OCI-LY7 (cell line): ENCODE results near the gene SLC27A5. TPM values are rescaled to one million over a fixed set of nuclear protein-coding genes. Genes with fewer than 3 reads are reported as not detected.

Source experiments
- BruUV-seq: library from RNA; stranded (reverse); fragments of 400-500 nt; replicated peaks from 2 replicates; lab custom pipeline; 2021; lab: Mats Ljungman, UMichigan
- CTCF ChIA-PET: fragments of 300-600 bp; sonication (Branson Sonifier 250); formaldehyde crosslinking; loops from one replicate; lab custom pipeline; 2022; ENCODE audit warnings: antibody characterized with exemption; ENCODE audit not compliant: unreplicated experiment; lab: Charles Lee
- POLR2A ChIA-PET: fragments of 300-600 bp; sonication (Branson Sonifier 250); formaldehyde crosslinking; loops from one replicate; lab custom pipeline; 2022; ENCODE audit warnings: antibody characterized with exemption; lab: Charles Lee
- DNase-seq: peaks from one replicate; pipeline ENCODE4 v3.0.0-alpha.2; 2015; ENCODE audit warnings: low spot score
- H2AFZ ChIP-seq: fragments of 200-600 bp; sonication (generic), shearing (Covaris generic); 2 replicates; pipeline ENCODE4 v1.6.1; 2014; ENCODE audit warnings: mild to moderate bottlenecking, antibody characterized with exemption, low read length, moderate library complexity
- H3K27ac ChIP-seq: fragments of 200-600 bp; sonication (generic); 2 replicates; pipeline ENCODE4 v1.5.1; 2014; ENCODE audit warnings: mixed run types, low read depth, mild to moderate bottlenecking, moderate library complexity, low read length, inconsistent platforms; ENCODE audit not compliant: poor library complexity, severe bottlenecking
- H3K36me3 ChIP-seq: fragments of 200-600 bp; sonication (generic); 2 replicates; pipeline ENCODE4 v1.6.1; 2014; ENCODE audit warnings: mild to moderate bottlenecking, antibody characterized with exemption, low read length, moderate library complexity, mixed read lengths; ENCODE audit not compliant: insufficient read depth
- H3K4me1 ChIP-seq: fragments of 200-600 bp; sonication (generic); 2 replicates; pipeline ENCODE4 v1.5.1; 2014; ENCODE audit warnings: mild to moderate bottlenecking, low read length; ENCODE audit not compliant: insufficient read depth, poor library complexity, severe bottlenecking
- H3K4me2 ChIP-seq: fragments of 200-600 bp; sonication (generic); 2 replicates; pipeline ENCODE4 v1.6.1; 2014; ENCODE audit warnings: mild to moderate bottlenecking, low read length
- H3K4me3 ChIP-seq: fragments of 200-600 bp; sonication (generic); 2 replicates; pipeline ENCODE4 v1.5.1; 2014; ENCODE audit warnings: mild to moderate bottlenecking, low read depth, low read length; ENCODE audit not compliant: poor library complexity, severe bottlenecking
- H3K79me2 ChIP-seq: fragments of 200-600 bp; sonication (generic); 2 replicates; pipeline ENCODE4 v1.6.1; 2016; ENCODE audit warnings: low read depth, mild to moderate bottlenecking, low read length, moderate library complexity, mixed read lengths; ENCODE audit not compliant: insufficient read depth
- H3K9me2 ChIP-seq: fragments of 200-600 bp; sonication (generic); 2 replicates; pipeline ENCODE4 v1.6.1; 2016; ENCODE audit warnings: mild to moderate bottlenecking, low read length, mixed read lengths; ENCODE audit not compliant: insufficient read depth
- H3K9me3 ChIP-seq: fragments of 200-600 bp; sonication (generic); 2 replicates; pipeline ENCODE4 v1.6.1; 2014; ENCODE audit warnings: mild to moderate bottlenecking, mixed run types, low read length, mixed read lengths
- H4K20me1 ChIP-seq: fragments of 200-600 bp; sonication (generic); 2 replicates; pipeline ENCODE4 v1.6.1; 2014; ENCODE audit warnings: mild to moderate bottlenecking, antibody characterized with exemption, low read length, moderate library complexity, mixed read lengths; ENCODE audit not compliant: insufficient read depth
- EZH2phosphoT487 ChIP-seq: fragments of 200-600 bp; sonication (generic); IDR thresholded peaks from 2 replicates; pipeline ENCODE4 v1.6.1; 2018; ENCODE audit warnings: low read depth, borderline replicate concordance, mild to moderate bottlenecking, mixed run types, antibody characterized with exemption, low read length, moderate library complexity, mixed read lengths
- intact Hi-C: fragments of 100-400 bp; cut with micrococcal nuclease; formaldehyde crosslinking; loops from one replicate; pipeline ENCODE4 v1.10.0; 2022; ENCODE audit not compliant: unreplicated experiment
- total RNA-seq, 2 experiments: library from RNA; depleted of rRNA in 1 of 2; stranded (reverse); fragments of >200 nt in 1 of 2; shearing (Covaris generic) in 1 of 2; gene quantifications; 2 replicates each; pipeline ENCODE4 v1.2.3, GENCODE V29; 2014 to 2022
- TF ChIP-seq, protein P1 (sequence below): fragments of 200-600 bp; sonication (generic); conservative IDR thresholded peaks from 2 replicates; pipeline ENCODE4 v1.5.1; 2014; ENCODE audit warnings: mild to moderate bottlenecking, antibody characterized with exemption, low read length, moderate library complexity, mixed read lengths

Gene SLC27A5
- total RNA-seq, 2 experiments from 2014 or later = 28.0 to 29.8 TPM

DNA sequence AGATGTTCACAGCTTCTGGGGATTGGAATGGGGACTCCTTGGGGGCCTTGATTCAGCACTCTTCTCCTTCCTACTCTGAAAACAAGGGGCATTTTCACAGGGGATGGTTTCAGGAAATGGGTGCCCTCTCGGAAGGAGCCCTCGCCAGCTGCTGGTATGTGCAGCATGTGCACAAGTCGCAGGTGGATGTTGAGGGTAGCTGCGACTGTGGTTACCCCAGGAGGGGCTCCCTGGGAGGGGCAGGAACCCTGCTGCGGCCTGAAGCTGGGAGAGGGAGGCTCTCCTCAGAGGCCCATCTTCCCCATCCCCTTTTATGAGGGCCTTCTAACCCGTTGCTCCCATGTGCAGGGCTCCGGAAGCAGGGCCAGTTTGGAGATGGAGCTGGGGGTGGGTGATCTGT is 29.4 kb downstream of the SLC27A5 start:
- CTCF ChIA-PET = interaction anchor here (0.7 kb wide), 1 partner anchor 168 kb away, joined by 3 read pairs; no protein-coding TSS in a partner anchor
- Histone ChIP-seq H3K36me3 (no peaks in the 10 kb centered on the region), H3K9me2 (no peaks in the 10 kb centered on the region), H2AFZ (no peak overlapping the region), H3K27ac (no peak overlapping the region), H4K20me1 (no peaks in the 10 kb centered on the region), H3K79me2 (no peaks in the 10 kb centered on the region), H3K4me3 (no peak overlapping the region), H3K4me1 (peaks cover under 1% of the 10 kb centered on the region), H3K9me3 (no peaks in the 10 kb centered on the region), H3K4me2 (no peak overlapping the region)
- POLR2A ChIA-PET = no interaction called here
- intact Hi-C loops = no loop called here
- no TSS peak for BruUV-seq
- TF ChIP-seq EZH2phosphoT487 = no peak
- no peak for DNase-seq

GRCh38 chr19:58480831-58481230 is 31.0 kb downstream of the SLC27A5 start:
- peaks cover 11% of the 10 kb centered on the region for H3K4me1 ChIP-seq
- no peaks in the 10 kb centered on the region for H3K9me3 ChIP-seq
- POLR2A ChIA-PET = no interaction called here
- H3K36me3 ChIP-seq = no peaks in the 10 kb centered on the region
- no peaks in the 10 kb centered on the region for H3K79me2 ChIP-seq
- TF ChIP-seq EZH2phosphoT487 = no peak
- TF ChIP-seq, protein P1, sequence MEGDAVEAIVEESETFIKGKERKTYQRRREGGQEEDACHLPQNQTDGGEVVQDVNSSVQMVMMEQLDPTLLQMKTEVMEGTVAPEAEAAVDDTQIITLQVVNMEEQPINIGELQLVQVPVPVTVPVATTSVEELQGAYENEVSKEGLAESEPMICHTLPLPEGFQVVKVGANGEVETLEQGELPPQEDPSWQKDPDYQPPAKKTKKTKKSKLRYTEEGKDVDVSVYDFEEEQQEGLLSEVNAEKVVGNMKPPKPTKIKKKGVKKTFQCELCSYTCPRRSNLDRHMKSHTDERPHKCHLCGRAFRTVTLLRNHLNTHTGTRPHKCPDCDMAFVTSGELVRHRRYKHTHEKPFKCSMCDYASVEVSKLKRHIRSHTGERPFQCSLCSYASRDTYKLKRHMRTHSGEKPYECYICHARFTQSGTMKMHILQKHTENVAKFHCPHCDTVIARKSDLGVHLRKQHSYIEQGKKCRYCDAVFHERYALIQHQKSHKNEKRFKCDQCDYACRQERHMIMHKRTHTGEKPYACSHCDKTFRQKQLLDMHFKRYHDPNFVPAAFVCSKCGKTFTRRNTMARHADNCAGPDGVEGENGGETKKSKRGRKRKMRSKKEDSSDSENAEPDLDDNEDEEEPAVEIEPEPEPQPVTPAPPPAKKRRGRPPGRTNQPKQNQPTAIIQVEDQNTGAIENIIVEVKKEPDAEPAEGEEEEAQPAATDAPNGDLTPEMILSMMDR = no peak
- BruUV-seq = no TSS peak
- H3K4me3 ChIP-seq = no peak overlapping the region
- no peak for DNase-seq
- no peaks in the 10 kb centered on the region for H4K20me1 ChIP-seq
- intact Hi-C loops = no loop called here
- no peak overlapping the region for H3K27ac ChIP-seq
- H3K9me2 ChIP-seq = no peaks in the 10 kb centered on the region
- H2AFZ ChIP-seq = no peak overlapping the region
- CTCF ChIA-PET = no interaction called here
- H3K4me2 ChIP-seq = no peak overlapping the region

DNA sequence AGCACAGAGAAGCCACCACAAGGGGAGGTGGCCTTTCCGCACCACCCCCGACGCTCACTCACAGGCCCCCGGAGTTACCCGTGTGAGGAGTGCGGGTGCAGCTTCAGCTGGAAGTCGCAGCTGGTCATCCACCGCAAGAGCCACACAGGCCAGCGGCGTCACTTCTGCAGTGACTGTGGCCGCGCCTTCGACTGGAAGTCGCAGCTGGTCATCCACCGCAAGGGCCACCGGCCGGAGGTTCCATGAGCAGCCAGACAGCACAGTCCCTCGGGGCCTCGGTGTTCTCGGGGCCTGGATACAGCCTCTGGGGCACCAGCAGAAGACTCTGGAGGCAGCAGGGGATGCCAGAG is 31.3 kb downstream of the SLC27A5 start:
- no peaks in the 10 kb centered on the region for H4K20me1 ChIP-seq
- CTCF ChIA-PET = no interaction called here
- no peak for TF ChIP-seq EZH2phosphoT487
- TF ChIP-seq, protein P1 = no peak
- H3K9me2 ChIP-seq = no peaks in the 10 kb centered on the region
- no peak overlapping the region for H2AFZ ChIP-seq
- no peaks in the 10 kb centered on the region for H3K9me3 ChIP-seq
- H3K4me1 ChIP-seq = peaks cover 11% of the 10 kb centered on the region
- no peak overlapping the region for H3K27ac ChIP-seq
- POLR2A ChIA-PET = no interaction called here
- no peaks in the 10 kb centered on the region for H3K79me2 ChIP-seq
- no peak for DNase-seq
- no peak overlapping the region for H3K4me3 ChIP-seq
- no TSS peak for BruUV-seq
- no peaks in the 10 kb centered on the region for H3K36me3 ChIP-seq
- intact Hi-C loops = no loop called here
- no peak overlapping the region for H3K4me2 ChIP-seq
